Testis (tissue), 2 donors: ENCODE measurements around the gene BCL2L11.

Experiments used
- CTCF ChIP-seq, 3 experiments: fragments of 450-650 bp in 2 of 3; fragments of 200-600 bp in 1 of 3; sonication (generic) in 1 of 3; IDR thresholded peaks; one replicate each; pipeline ENCODE4 v1.5.1; 2016 to 2019; ENCODE audit warnings: antibody characterized with exemption in 3 of 3, mild to moderate bottlenecking in 2 of 3, moderate library complexity in 1 of 3
- POLR2A ChIP-seq: fragments of 450-650 bp; IDR thresholded peaks from one replicate; pipeline ENCODE4 v1.6.1; 2017; ENCODE audit warnings: antibody characterized with exemption, mild to moderate bottlenecking, moderate library complexity

- TF ChIP-seq CTCF (IDR thresholded peaks at IDR 0.05) (no peak), POLR2A (no peak)
Measured at GRCh38 chr2:111185361-111186022, 64.8 kb downstream of the BCL2L11 start.
